ENCODE measurements around the gene CELF2. TPM values are rescaled to one million over a fixed set of nuclear protein-coding genes. Genes with fewer than 3 reads are reported as not detected.

The CELF2 gene
- polyA plus RNA-seq, 4 donors: 9.8 to 11.3 (median 10.6) TPM

DNA sequence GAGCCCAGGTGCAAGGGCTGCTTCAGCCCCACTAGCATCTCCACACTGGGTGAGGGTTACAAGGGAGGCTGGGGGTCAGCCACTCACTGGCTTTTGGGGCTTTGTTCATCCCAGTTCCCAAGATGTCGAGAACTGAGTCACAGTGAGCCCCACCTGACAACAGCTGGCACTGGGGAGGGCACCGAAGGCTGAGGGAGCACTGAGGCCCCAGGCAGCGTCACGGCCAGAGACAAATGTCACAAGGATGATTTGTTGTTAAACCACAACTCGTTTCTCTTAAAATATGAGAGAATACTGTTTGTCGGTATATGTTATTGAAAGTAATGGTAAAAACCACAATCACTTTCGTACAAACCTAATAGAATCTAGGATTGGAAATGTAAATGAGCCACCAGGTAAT lies 219.9 kb downstream of the CELF2 start:
- no peak for DNase-seq (ENCODE audit: low read depth in 4 of 4, low spot score in 2 of 4)

DNA sequence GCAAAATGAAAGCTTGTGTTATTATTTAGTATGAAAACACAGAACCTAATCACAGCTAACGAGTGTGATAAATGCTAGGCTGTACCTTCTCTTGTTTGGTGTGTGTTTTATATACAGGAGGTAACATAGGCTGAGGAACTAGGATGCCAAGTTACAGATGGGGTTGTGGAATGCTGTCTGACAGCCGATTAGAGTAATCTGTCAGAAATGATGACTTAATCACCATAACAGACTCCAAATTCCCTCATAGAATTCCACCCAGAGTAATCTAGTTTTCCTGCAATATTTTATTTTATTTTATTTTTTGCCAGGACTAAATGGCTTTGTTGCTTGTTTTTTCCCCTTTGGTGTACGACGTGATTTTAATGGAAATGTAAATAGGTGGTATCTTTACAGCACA lies 221.2 kb downstream of the CELF2 start:
- no peak for DNase-seq (ENCODE audit: low read depth in 4 of 4, low spot score in 2 of 4)

DNA sequence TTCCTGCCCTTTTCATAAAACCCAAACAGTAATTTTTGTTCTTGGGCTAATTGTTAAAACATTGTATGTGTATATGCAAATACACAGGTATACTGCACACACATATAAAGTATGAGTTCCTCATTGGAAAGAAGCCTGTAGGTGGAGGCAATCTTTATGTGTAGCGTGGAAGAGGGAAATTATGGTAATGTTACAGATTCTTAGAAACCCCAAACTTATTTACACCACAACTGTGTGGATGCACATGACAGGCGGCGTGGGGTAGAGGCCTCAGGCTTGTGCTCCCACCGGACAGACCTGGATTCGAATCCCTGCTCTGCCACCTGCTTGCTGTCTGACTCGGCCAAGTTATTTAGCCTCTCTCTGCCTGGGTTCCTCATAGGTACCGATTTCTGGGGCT lies 223.0 kb downstream of the CELF2 start:
- no peak for DNase-seq (ENCODE audit: low read depth in 4 of 4, low spot score in 2 of 4)

DNA sequence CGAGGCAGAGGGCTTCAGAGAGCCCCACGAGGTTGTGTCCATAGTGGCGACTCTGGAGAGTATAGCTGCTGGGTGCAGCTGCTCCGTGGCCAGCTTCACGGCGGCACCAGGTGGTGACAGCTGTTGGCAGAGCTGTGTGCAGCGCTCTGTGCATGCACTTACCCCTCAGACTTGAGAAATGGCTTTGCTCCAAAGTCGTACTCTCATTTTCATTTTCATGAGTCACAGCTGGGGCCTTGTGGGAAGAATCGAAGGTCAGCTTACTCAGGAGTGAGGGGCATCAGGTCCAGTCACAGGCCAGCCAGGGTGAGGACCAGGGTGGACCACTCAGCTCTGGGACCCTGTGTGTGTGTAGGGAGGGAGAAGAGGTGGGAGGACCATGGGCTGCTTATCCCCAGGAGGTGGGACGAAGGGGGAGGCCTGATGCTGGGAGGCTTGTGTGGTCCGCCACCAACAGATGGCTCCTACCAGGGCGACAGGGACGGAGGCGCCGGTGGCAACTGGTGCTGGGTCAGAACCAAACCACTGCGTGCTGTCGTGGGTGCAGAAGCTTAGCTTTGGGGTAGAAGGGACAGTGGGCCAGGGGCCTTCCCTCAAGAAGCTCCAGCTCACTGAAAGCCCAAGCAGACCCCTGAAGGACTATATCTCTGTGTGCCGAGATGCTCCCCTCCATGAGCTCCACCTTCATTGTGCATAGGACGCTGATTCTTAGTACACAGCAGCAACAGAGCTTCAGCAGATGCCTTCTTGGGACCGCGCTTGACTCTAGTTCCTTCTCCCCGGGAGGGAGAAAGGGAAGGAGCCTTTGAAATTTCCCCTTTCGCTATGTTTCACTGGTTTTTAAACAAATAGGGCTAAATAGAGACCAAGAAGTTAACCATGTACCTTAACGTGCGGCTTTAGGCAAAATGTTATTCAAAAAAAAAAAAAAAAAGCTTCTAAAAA lies 225.0 kb downstream of the CELF2 start:
- DNase-seq (ENCODE audit: low read depth in 4 of 4, low spot score in 2 of 4): no peak

DNA sequence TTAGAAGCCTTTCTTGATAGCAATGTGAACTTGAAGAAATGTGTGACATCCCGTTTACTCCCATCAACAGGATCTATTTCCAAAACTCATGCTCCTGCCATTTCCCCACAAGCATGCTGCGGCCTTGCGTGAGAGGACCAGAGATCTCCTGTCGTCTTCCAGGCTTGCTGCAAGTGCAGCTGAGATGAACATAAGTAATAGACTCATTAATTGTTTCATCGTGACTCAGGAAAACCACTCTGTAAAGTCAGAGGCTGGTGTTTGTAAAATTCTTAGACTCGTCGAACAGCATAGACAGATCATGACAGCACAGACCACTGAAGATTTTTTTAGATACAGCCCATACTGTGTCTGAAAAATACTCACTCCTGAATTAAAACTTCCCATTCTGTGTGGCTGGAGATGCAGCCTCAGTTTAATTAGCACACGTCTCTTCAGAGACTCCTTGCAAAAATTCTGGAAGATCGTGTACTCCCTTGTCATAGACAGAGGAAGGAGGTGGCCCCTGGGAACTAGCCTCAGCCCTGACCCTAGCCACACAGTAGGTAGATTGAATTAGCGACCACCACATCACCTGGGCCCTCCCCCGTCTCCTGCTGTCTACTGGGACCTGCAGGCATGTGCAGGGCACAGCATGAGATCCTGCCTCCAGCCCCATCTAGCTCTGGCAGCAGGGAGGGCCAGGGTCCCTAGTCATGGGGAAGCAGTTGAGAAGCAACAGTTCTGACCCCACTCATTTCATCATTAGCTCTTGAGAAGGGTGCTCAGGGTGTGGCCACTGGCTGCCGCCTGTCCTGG lies 226.0 kb downstream of the CELF2 start:
- no peak for DNase-seq (ENCODE audit: low read depth in 4 of 4, low spot score in 2 of 4)

DNA sequence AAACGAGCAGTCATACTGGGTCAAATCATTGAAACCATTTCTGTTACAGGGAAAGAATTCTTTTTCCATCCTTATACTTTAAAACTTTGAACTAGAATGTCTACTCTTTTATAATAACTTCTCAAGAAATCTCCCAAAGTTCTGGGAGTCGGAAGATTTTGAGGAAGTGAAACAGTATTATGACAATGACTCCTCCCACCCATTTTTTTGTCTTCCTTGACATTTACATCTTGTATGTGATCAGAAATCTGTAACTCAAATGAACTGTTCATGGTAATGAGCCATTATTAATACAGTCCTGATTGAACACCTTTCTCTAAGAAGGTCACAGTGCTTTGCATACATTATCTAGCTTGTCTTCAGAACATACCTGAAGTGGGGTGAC lies 227.4 kb downstream of the CELF2 start:
- DNase-seq (ENCODE audit: low read depth in 4 of 4, low spot score in 2 of 4): no peak

DNA sequence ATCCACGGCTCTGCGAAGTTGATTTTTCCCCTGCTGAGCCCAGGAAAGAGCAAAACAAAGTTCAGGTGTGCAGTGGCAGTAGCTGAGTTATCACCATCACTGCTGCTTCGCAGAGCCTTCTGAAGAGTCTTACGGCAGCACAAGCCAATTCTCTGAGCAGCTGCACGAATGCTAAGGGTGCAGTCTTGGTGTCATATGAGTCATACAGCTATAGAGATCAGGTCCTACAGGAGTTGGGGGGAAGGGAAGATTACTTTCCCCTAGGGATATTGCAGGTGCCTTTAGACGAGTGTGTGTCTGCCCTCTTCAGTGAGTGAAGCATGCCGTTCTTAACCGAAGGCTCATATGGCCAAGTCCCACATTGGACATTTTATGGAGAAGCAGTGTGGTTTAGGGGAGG lies 227.8 kb downstream of the CELF2 start:
- DNase-seq (ENCODE audit: low read depth in 4 of 4, low spot score in 2 of 4): no peak

DNA sequence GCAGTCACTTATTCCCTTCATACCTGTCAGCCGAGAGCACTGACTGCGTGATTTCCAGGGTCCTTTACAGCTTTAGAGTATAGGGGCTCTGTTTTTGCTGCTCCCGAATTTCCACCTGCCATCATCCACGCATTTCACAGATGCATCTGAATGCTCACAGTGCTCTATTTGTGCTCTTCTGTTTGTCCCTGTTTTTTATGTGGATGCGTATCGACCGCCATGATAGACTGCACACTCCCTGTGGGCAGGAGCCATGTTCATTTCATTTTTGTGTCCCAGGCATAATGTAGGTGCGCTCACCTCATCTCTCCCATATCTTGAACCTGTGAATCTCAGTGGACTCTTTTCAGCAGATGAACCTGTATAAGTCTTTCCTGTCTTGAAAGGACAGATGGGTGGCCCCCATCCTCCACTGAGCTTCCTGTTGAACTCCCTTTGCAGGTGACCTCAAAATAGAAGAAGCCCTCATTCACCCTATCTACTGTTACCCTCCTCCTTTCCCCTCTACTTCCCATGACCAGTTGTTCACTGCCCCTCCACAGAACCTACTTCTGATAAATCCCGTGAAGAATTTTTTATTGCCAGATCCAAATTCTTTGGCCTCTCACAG lies 228.4 kb downstream of the CELF2 start:
- no peak for DNase-seq (ENCODE audit: low read depth in 4 of 4, low spot score in 2 of 4)

DNA sequence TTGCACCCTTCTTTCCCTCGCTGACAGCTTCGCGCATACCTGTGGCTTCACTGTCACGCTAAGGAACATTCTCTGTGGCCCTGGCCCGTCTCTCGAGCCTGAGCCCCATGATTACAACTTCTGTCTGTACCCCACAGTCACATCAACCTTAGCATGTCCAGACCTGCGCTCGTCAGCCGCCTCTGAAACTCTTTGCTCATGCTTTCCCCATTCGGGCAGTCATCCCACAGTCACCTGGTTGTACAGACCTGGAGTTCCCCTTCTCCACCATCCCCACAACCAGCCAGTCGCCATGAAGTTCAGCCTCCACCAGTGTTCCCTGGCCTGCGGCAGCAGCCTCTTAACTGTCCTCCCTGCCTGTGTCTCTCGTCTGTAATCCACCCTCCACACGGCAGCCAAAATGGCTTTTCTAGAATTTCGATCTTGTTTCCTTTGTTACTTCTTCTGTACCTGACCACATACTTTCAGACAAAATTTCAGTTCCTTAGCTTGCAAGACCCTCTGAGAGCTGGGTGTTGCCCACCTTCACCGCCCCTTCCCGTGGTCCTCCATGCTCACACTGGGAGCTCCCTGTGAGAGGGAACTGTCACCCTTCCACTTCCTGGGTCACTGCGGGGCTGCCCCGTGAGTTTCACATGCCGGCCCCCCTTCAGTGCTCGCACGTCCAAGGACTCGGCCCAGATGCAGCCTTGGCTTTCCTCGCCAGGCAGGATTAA lies 229.2 kb downstream of the CELF2 start:
- DNase-seq (ENCODE audit: low read depth in 4 of 4, low spot score in 2 of 4): no peak

DNA sequence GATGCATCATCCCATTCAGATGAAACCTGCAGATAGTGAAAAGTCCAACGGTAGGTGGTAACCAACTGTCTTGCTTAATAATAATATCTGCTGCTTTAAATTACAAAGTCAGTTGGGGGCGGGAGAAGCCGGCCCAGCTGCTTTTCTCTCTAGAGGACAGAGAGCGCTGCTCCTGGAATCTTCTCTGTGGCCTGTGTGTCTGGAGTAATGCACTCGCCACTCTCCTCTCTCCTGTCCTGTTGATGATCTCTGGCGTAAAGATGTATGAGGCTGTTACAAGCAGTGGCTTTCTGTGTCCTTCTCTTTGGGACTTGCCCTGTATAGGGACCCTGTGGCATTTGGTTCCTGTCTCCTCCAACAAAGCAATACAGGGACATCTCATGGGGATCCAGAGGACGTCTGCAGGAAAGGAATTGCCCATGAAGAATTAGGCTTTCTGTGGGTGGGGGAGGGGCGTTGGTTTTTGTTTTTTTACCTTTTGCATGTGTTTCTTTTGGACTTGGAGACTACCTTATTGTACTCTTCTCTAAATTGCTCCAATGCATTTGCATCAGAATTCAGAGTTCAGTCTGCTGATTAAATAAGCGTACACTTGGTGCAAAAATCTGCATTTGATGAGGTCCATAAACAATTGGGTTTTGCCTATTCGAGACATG lies 231.6 kb downstream of the CELF2 start:
- no peak for DNase-seq (ENCODE audit: low read depth in 4 of 4, low spot score in 2 of 4)

DNA sequence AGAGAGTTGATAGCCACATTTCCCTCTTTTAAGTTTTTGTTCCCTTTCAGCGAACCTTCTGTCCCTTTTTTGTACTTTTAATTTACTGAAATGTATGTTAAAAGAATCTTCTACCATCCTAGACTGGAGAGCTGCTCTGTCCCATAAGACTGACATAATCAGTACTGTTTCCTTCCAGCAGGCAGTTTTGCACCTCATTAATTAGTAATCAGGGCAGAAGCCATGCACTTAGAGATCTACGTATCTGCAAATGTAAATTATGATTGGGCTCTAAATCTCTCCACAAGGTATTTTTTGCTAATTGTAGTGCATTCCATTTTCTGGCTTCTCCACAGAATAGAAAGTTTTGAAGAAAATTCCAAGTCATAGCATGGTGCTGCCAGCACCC lies 232.1 kb downstream of the CELF2 start:
- no peak for DNase-seq (ENCODE audit: low read depth in 4 of 4, low spot score in 2 of 4)

DNA sequence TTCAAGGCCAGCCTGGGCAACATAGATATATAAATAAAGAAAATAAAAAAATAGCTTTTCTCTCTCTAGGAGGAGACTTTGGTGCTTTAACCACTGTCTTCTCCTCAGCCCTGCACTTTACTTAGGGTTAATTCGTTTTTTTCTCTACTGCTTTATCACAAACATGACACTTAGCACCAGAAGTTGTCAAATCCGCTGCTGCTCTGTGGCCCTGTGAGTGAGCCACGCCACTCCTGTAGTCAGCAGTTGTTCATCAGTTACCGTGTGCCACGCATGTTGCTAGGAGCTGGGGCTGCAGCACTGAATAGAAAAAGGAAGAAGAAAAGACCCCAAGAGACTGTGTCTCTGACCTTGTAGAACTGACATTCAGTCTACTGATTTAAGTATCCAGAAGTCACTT lies 232.6 kb downstream of the CELF2 start:
- DNase-seq (ENCODE audit: low read depth in 4 of 4, low spot score in 2 of 4): no peak

DNA sequence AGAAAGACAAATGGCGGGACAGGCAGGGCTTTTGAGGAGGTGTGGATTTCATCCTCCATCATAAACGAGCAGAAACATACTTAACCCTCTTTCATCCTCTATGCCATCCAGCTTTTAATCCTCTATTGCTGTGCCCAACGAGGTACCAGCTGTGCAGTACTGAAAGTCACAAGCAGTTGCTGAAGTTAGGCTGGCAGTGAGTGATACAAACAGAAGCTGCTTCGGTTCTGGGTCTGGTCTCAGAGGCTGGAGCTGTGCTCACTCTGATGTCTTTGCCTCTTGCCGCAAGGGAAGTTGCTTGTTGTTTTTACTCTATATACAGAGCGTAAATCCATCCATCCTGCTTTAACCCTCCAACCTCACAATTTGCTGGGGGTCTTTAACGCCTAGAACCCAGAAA lies 235.2 kb downstream of the CELF2 start:
- DNase-seq (ENCODE audit: low read depth in 4 of 4, low spot score in 2 of 4): no peak

DNA sequence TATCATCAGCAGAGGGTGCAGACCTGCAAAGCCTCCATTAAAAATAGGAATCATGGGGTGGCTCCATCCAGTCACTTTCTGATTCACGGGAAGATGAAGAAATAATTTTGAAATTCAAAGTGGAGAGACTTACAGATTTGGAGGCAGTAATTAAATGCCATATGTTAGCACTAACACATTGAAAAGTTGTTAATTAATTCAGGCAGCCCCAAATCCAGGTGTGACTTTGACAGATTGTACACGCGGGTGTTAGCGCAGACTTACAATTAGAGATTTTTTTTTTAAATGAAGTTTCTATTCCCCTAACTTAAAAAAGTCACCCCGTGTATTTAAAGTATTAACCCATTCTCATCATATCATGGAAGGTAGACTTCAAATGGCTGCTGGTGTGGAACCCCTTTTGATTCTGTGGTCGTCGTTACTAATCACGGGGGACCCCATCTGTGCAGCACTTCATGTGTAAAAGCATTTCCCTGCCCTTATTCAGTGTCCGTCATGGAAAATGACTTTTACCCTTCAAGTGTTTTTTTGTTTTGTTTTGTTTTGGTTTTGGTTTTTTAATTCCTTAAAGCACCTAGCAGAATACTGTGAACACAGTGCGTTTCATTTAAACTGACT lies 235.8 kb downstream of the CELF2 start:
- no peak for DNase-seq (ENCODE audit: low read depth in 4 of 4, low spot score in 2 of 4)

DNA sequence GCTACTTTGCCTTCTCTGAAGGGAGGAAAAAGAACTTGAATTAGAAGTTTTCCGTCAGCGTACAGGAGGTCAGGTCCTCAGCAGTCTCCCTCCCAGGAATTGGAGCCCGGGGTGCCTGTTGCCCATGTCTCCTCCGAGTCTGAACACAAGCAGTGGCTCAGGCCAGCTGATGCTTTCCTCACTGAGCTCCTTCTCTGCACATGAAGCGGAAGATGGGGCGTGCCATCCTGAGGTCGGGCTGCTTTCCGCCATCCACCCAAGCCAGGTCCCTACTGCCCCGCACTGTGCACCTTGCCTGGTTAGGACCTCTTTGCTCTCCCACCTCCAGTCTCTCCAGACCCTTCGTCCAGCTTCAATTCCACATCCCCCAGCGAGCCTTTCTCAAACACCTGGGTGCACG lies 237.5 kb downstream of the CELF2 start:
- DNase-seq (ENCODE audit: low read depth in 4 of 4, low spot score in 2 of 4): no peak

DNA sequence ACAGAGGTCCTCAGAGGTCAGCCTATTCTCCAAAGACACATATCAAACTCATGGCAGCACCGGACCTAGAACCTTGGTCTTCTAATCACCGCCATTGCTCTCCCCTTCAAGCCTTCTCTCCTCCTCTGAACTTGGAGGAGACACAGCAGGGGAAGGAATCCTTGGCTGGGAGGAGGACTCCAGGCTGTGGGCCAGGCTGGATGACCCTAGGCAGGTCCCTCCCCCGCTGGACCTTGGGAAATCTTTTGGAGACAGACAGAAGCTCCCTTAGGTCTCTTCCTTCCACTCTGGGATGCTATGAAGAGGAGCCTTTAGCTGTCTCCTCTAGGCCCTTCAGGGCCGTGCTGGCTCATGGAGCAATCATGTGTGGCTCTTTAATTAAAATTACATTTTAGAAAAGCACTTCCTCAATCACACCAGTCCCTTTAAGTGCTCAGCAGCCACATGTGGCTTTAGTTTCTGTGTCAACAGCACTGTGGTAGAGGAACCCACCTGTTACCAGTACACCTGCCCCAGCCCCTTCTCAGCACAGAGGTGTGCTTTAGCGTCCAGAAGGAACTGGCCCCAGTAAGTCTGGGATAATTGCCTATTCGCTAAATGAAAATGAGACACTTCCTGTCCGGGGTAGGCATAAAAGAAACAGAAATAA lies 238.2 kb downstream of the CELF2 start:
- no peak for DNase-seq (ENCODE audit: low read depth in 4 of 4, low spot score in 2 of 4)

DNA sequence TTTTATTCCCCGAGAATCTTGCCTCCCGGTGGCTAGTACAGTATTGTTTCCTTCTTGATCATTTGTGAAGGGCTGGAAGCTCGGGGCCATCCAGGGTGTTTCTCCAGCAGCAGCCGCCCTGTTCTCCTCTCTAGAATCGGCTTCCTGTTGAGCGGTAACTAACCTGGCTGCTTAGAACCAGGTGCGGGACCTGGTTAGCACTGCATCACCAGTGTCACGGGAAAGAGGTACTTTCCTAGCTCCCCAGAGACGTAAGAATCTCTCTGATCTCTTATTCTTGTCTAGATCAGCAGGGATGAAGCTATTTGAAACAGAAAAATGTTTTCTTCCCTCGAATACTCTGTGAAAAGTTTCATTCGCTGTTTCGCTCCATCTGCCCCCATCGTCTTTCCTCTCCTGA lies 239.2 kb downstream of the CELF2 start:
- no peak for DNase-seq (ENCODE audit: low read depth in 4 of 4, low spot score in 2 of 4)

DNA sequence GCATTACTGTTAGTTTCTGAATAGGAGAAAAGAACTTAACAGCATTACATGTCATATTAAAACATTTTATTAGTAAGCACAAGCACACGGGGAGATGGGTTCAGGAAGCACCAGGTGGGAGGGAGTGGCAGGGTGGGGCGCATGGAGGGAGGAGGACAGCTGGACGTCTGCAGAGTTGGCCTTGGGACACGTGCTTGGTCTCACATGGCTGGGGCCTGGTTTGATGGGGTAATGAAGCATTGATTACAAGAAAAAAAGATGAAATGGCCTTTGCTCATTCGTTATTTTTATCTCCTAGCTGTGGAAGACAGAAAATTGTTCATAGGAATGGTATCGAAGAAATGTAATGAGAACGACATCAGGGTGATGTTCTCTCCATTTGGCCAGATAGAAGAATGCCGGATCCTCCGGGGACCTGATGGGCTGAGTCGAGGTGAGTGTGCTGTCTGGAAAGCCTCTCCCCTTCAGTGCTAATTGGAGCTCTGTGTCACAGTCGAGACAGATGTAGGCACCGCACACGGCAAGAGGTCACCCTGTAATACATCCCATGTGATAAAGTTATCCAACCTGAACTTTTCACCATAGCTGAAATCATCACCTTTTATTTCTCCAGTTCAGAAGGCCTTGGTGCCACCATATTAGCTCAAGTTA lies 239.9 kb downstream of the CELF2 start:
- no peak for DNase-seq (ENCODE audit: low read depth in 4 of 4, low spot score in 2 of 4)

DNA sequence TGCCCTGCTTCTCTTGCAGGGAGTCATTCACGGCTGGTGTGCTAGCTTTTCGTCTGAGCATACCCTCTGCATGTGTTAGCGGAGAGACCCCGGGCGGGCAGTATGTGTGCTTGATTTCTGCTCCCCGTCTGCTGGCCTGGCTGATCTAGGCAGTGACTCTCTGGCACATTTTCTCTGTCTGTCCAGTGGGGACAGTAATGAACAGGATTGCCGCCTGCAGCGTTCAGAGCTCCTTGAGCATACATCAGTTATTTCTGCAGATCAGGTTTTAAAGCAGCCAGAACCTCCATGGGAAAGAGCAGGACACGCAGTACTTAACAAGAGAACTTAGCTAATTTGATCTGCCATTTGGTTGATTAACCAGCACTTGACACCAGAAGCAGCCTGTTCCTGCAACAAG lies 242.5 kb downstream of the CELF2 start:
- DNase-seq (ENCODE audit: low read depth in 4 of 4, low spot score in 2 of 4): no peak
